ENCODE data around the gene SLC16A11. TPM values are rescaled to one million over a fixed set of nuclear protein-coding genes. Genes with fewer than 3 reads are reported as not detected.

The SLC16A11 gene
- total RNA-seq (2012; rRNA removed), result not detected in 2 replicates
- polyA plus RNA-seq (2012; rRNA removed), result not detected in 2 replicates
- 0.07 TPM in 1 of 2 replicates, not detected in the other for polyA plus RNA-seq (2012; cell fraction: cytosol; rRNA removed)
- polyA plus RNA-seq (2012; cell fraction: nucleus; rRNA removed; ENCODE audit: low replicate concordance), result 0.08 and 0.35 TPM in 2 replicates
- not detected for Bru-seq, nascent RNA
- BruChase-seq, experiment 1, labeled RNA remaining after a 6-hour chase, result not detected
- BruChase-seq, experiment 2, labeled RNA remaining after a 2-hour chase, result not detected
- long read RNA-seq, result 0 reads

- CTCF ChIA-PET, result interaction anchor here (0.6 kb wide), 1 partner anchor 356 kb away, joined by 3 read pairs; no protein-coding TSS in a partner anchor
- Histone ChIP-seq H3K36me3 (ENCODE audit: control insufficient read depth, insufficient read depth, low read length) (no peaks in the 10 kb centered on the region), H3K56ac (ENCODE audit: extremely low read depth, insufficient read depth, low read length) (no peak within 1 kb of the TSS), H3K9me3 (ENCODE audit: control insufficient read depth, insufficient read depth, low read length) (no peaks in the 10 kb centered on the region), H2AK5ac (ENCODE audit: low read depth, low read length) (no peak within 1 kb of the TSS), H2BK5ac (ENCODE audit: low read depth, low read length, poor library complexity, severe bottlenecking) (no peak within 1 kb of the TSS), H2BK20ac (ENCODE audit: low read depth, low read length) (no peak within 1 kb of the TSS), H3K9ac (ENCODE audit: low read depth, low read length) (no peak within 1 kb of the TSS), H2AK9ac (replicated peaks; ENCODE audit: low read depth, low read length, poor library complexity) (peak within 1 kb of the TSS; percentile 56), H3K9me1 (ENCODE audit: insufficient read depth, low read length) (no peaks in the 10 kb centered on the region), H3K18ac (ENCODE audit: low read depth, low read length) (no peak within 1 kb of the TSS), H3K4me3 (ENCODE audit: insufficient read depth, low read depth, low read length) (peak within 1 kb of the TSS; percentile 33), H3K4me1 (ENCODE audit: control insufficient read depth, insufficient read depth, low read length) (peaks cover 6% of the 10 kb centered on the region), H2AFZ (replicated peaks; ENCODE audit: low read length, poor library complexity) (peak within 1 kb of the TSS; percentile 89), H4K20me1 (ENCODE audit: insufficient read depth, low read length) (no peaks in the 10 kb centered on the region), H3K79me1 (ENCODE audit: low read depth in 1 of 2, low read length in 2 of 2) (no peaks in the 10 kb centered on the region), H3K4me2 (ENCODE audit: low read depth, low read length) (peak within 1 kb of the TSS; percentile 65), H2BK120ac (ENCODE audit: low read depth, low read length) (no peak within 1 kb of the TSS), H3K23ac (ENCODE audit: low read depth, low read length) (no peak within 1 kb of the TSS), H4K8ac (ENCODE audit: low read depth in 2 of 2, low read length in 2 of 2) (peak within 1 kb of the TSS in 1 of 2 experiments; percentile 32; a peak in 1 of 4 replicates), H3K27ac (ENCODE audit: insufficient read depth, low read length) (no peak within 1 kb of the TSS), H4K5ac (ENCODE audit: low read depth, low read length) (no peak within 1 kb of the TSS), H4K91ac (ENCODE audit: insufficient read depth, low read depth, low read length) (no peak within 1 kb of the TSS), H3K27me3 (ENCODE audit: control insufficient read depth, insufficient read depth, low read length) (peaks cover 29% of the 10 kb centered on the region), H2BK15ac (ENCODE audit: low read depth, low read length) (no peak within 1 kb of the TSS), H3K4ac (ENCODE audit: low read depth, low read length) (no peak within 1 kb of the TSS), H3K14ac (replicated peaks; ENCODE audit: low read depth, low read length) (no peak within 1 kb of the TSS)
- intact Hi-C loops (cut with micrococcal nuclease), result loop anchor here (10.0 kb wide), 1 partner anchor 521 kb away; the partner anchor contains the start of gene SENP3
- ATAC-seq (ENCODE audit: low read depth), result peak; percentile 42
- BruUV-seq (replicated peaks), result no TSS peak
- no CpG with 5 or more reads among the region's 58 CpGs for WGBS, 2 experiments (ENCODE audit: extremely low coverage in 2 of 2, insufficient read length in 1 of 2)
- dilution Hi-C loops (cut with HindIII; ENCODE audit: low sequenced_read_pairs, unreplicated experiment), result no loop called here
- POLR2A ChIA-PET (ENCODE audit: unreplicated experiment), result no interaction called here
- in situ Hi-C loops (cut with MboI; ENCODE audit: low sequenced_read_pairs), result loop anchor here (10.0 kb wide), 1 partner anchor 261 kb away; the partner anchor contains the start of gene EIF5A
- DNase-seq, result peak; percentile 21
- no peak for TF ChIP-seq CEBPB (IDR thresholded peaks at IDR 0.05; ENCODE audit: low read depth, low read length)
- no peak for TF ChIP-seq POLR2A (IDR thresholded peaks at IDR 0.05; ENCODE audit: low read depth, low read length)
- TF ChIP-seq ELK1 (IDR thresholded peaks at IDR 0.05; ENCODE audit: borderline replicate concordance, low read depth, low read length), result no peak
- TF ChIP-seq CHD1 (IDR thresholded peaks at IDR 0.05; ENCODE audit: low read depth, low read length), result no peak
- TF ChIP-seq CTCF (conservative IDR thresholded peaks at IDR 0.05; ENCODE audit: low read depth, low read length), result no peak
- TF ChIP-seq MXI1 (IDR thresholded peaks at IDR 0.05; ENCODE audit: borderline replicate concordance, low read depth, low read length), result no peak
- TF ChIP-seq USF2 (IDR thresholded peaks at IDR 0.05; ENCODE audit: low read depth, low read length), result no peak
- no peak for TF ChIP-seq RCOR1 (IDR thresholded peaks at IDR 0.05; ENCODE audit: insufficient replicate concordance, low read length)
- TF ChIP-seq FOS (IDR thresholded peaks at IDR 0.05; ENCODE audit: low read depth, low read length), result no peak
- no peak for TF ChIP-seq RFX5 (IDR thresholded peaks at IDR 0.05; ENCODE audit: low read depth, low read length)
- no peak for TF ChIP-seq NFE2L2 (IDR thresholded peaks at IDR 0.05; ENCODE audit: low read depth, low read length)
- no peak for TF ChIP-seq BHLHE40 (IDR thresholded peaks at IDR 0.05; ENCODE audit: low read depth, low read length)
- no peak for TF ChIP-seq SMC3 (IDR thresholded peaks at IDR 0.05; ENCODE audit: low read depth, low read length)
- no peak for TF ChIP-seq MAFK (IDR thresholded peaks at IDR 0.05; ENCODE audit: low read depth, low read length)
Observed at GRCh38 chr17:7043497-7044198, at the start of gene SLC16A11. Gene SLC16A11, minus strand, starts transcription at chr17:7044092. Its CDS starts 579 bp downstream, at chr17:7043513.

Data from IMR-90 (cell line).